Activated naive CD8-positive, alpha-beta T cell treated with anti-CD3 and anti-CD28 coated beads, Interleukin-2, amount 10 ng/mL, durations not matched to agents 7 days and 5 days (primary cell): Measurements from ENCODE around the gene SON. TPM values are rescaled to one million over a fixed set of nuclear protein-coding genes. Genes with fewer than 3 reads are reported as not detected.
A peak's percentile ranks its signal among the peaks of the same experiment; 100 is the strongest.

Source experiments
- ATAC-seq: fragments of 150-1000 bp; cut with Tn5 transposase; one replicate; pipeline ENCODE4 v1.10.0; 2021; ENCODE audit warnings: low read depth, moderate library complexity
- POLR2A ChIA-PET: fragments of 350-600 bp; sonication (Branson Sonifier 250); formaldehyde crosslinking; loops from one replicate; lab custom pipeline; 2021; ENCODE audit warnings: antibody characterized with exemption; lab: Charles Lee
- DNase-seq: peaks from one replicate; pipeline ENCODE4 v3.0.0; 2021
- H3K27ac Mint-ChIP-seq: one replicate; pipeline ENCODE4 v1.8.0; 2022; ENCODE audit warnings: mild to moderate bottlenecking, mixed read lengths
- H3K27me3 Mint-ChIP-seq: one replicate; pipeline ENCODE4 v1.8.0; 2022; ENCODE audit warnings: mild to moderate bottlenecking, moderate library complexity, mixed read lengths
- H3K36me3 Mint-ChIP-seq: one replicate; pipeline ENCODE4 v1.8.0; 2021; ENCODE audit warnings: mild to moderate bottlenecking, mixed read lengths
- H3K4me1 Mint-ChIP-seq: one replicate; pipeline ENCODE4 v1.8.0; 2021; ENCODE audit warnings: mixed read lengths
- H3K4me3 Mint-ChIP-seq: one replicate; pipeline ENCODE4 v1.8.0; 2022; ENCODE audit warnings: mild to moderate bottlenecking, moderate library complexity, mixed read lengths
- H3K9me3 Mint-ChIP-seq: one replicate; pipeline ENCODE4 v1.8.0; 2021; ENCODE audit warnings: mixed read lengths
- total RNA-seq, 2 experiments: library from RNA; stranded (reverse); gene quantifications; one replicate each; pipeline ENCODE4 v1.2.3, GENCODE V29; 2021

Gene SON
- total RNA-seq, 2 experiments from 2014 or later = 357 to 376 TPM

GRCh38 chr21:33531007-33531406 is 11.8 kb upstream of the SON start:
- Mint-ChIP-seq H3K4me1 (no peaks in the 10 kb centered on the region), H3K27ac (no peak overlapping the region)
- POLR2A ChIA-PET = interaction anchor here (0.6 kb wide), 1 partner anchor 1030 kb away, joined by 5 read pairs; no protein-coding TSS in a partner anchor

DNA sequence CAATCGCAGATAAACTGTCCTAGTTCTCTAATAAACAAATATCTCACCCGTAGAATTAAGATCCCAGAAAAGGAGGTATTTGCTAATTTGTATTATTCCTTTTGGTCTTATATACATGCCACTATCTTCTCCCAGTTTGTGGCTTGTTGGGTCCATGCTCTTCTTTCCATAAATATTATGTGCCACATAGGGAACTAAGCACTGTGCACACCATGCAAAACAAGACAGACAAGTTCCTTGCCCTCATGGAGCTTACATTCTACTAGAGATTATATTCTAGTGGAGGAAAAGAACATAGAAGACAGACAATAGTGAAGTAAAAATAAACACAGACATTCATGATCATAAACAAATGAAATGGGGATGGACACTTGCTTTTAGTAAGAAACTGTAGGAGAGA is 5.6 kb upstream of the SON start:
- no peak for DNase-seq
- Mint-ChIP-seq H3K27me3 (no peaks in the 10 kb centered on the region), H3K27ac (no peak overlapping the region), H3K4me3 (no peak overlapping the region), H3K36me3 (peaks cover 34% of the 10 kb centered on the region), H3K9me3 (peaks cover 2% of the 10 kb centered on the region), H3K4me1 (peaks cover 24% of the 10 kb centered on the region)
- POLR2A ChIA-PET = interaction anchor here (0.9 kb wide), 1 partner anchor 57 kb away, joined by 7 read pairs; no protein-coding TSS in a partner anchor
- no peak for ATAC-seq

More at GRCh38 chr21:33531007-33531406, 11.8 kb upstream of the SON start:
- DNase-seq (no peak), ATAC-seq (no peak)
- H3K36me3 Mint-ChIP-seq = peaks cover 28% of the 10 kb centered on the region
- H3K4me3 Mint-ChIP-seq = no peak overlapping the region
- no peaks in the 10 kb centered on the region for H3K9me3 Mint-ChIP-seq
- H3K27me3 Mint-ChIP-seq = no peaks in the 10 kb centered on the region

- Mint-ChIP-seq H3K9me3 (peaks cover 2% of the 10 kb centered on the region), H3K27ac (no peak overlapping the region), H3K4me3 (no peak overlapping the region), H3K36me3 (peaks cover 31% of the 10 kb centered on the region), H3K27me3 (no peaks in the 10 kb centered on the region), H3K4me1 (peaks cover 31% of the 10 kb centered on the region)
- DNase-seq = no peak
- no peak for ATAC-seq
- POLR2A ChIA-PET = no interaction called here
These were observed 3.2 kb upstream of the SON start for GRCh38 chr21:33539616-33540015.

DNA sequence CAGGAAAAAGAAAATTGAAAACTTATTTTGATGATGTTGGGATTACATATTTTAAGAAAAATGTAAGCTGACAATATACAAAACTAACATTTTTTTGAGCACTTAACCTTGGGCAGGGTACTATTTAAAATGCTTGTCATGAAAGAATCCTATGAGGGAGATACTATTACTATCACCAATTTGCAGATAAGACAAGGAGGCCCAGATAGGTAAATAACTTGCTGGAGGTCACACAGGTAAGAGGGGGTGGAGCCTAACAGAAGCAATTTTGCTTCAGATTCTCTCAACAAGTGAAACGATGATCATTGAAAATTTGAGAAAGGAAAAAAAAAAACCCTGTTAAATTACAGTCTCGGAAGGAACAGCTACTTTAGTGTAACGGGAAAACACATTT is 2.1 kb upstream of the SON start:
- peaks cover 2% of the 10 kb centered on the region for H3K9me3 Mint-ChIP-seq
- ATAC-seq (no peak), DNase-seq (no peak)
- H3K4me3 Mint-ChIP-seq = peak overlapping the region; percentile 96
- POLR2A ChIA-PET = interaction anchor here (0.7 to 6.0 kb wide), 3 partner anchors 48 to 179 kb away, joined by 3 to 36 read pairs (median 33); partner anchors contain the start of genes DONSON and TMEM50B
- no peaks in the 10 kb centered on the region for H3K27me3 Mint-ChIP-seq
- H3K4me1 Mint-ChIP-seq = peaks cover 36% of the 10 kb centered on the region
- H3K36me3 Mint-ChIP-seq = peaks cover 30% of the 10 kb centered on the region
- H3K27ac Mint-ChIP-seq = peak overlapping the region; percentile 79

DNA sequence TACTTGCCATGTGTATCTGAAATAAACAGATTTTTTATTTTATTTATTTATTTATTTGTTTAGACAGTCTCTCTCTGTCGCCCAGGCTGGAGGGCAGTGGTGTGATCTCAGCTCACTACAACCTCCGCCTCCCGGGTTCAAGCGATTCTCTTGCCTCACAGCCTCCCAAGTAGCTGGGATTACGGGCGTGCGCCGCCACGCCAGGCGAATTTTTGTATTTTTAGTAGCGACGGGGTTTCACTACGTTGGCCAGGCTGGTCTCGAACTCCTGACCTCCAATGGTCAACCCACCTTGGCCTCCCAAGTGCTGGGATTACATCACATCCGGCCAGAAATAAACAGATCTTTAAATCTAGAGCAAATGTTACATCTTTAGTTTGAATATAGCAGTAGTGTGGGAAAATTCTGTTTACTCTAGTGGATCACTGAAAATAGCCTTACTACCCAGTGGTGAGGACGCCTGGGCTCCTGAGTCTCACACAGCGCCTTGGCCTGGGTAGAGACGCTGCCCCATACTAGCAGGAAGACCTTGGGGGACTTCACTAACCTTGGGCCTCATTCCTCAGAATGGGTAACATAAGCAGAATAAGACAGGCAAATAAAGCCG is 1.6 kb upstream of the SON start:
- Mint-ChIP-seq H3K4me1 (peaks cover 40% of the 10 kb centered on the region), H3K36me3 (peaks cover 30% of the 10 kb centered on the region), H3K27me3 (no peaks in the 10 kb centered on the region), H3K27ac (peak overlapping the region; percentile 99), H3K4me3 (peak overlapping the region; percentile 96), H3K9me3 (peaks cover 2% of the 10 kb centered on the region)
- ATAC-seq (no peak), DNase-seq (peak; percentile 33)
- POLR2A ChIA-PET = interaction anchor here (1.2 to 6.0 kb wide), 4 partner anchors 10 to 61 kb away, joined by 3 to 36 read pairs (median 20); partner anchors contain the start of genes DNAJC28, DONSON and TMEM50B

GRCh38 chr21:33541756-33542639 is 840 bp upstream of the SON start, which contains the start of gene GART:
Gene GART, minus strand, starts transcription at chr21:33542117. Its CDS starts 2,802 bp downstream, at chr21:33539315.
- H3K4me1 Mint-ChIP-seq = peaks cover 40% of the 10 kb centered on the region
- peaks cover 2% of the 10 kb centered on the region for H3K9me3 Mint-ChIP-seq
- peak within 1 kb of the TSS; percentile 99 for H3K27ac Mint-ChIP-seq
- H3K36me3 Mint-ChIP-seq = peaks cover 26% of the 10 kb centered on the region
- DNase-seq (peak; percentile 88), ATAC-seq (peak; percentile 54)
- H3K4me3 Mint-ChIP-seq = peak within 1 kb of the TSS; percentile 96
- H3K27me3 Mint-ChIP-seq = no peaks in the 10 kb centered on the region
- POLR2A ChIA-PET = interaction anchor here (0.6 to 6.0 kb wide), 9 partner anchors 10 to 765 kb away, joined by 3 to 36 read pairs (median 6); partner anchors contain the start of genes DNAJC28, DONSON and TMEM50B

DNA sequence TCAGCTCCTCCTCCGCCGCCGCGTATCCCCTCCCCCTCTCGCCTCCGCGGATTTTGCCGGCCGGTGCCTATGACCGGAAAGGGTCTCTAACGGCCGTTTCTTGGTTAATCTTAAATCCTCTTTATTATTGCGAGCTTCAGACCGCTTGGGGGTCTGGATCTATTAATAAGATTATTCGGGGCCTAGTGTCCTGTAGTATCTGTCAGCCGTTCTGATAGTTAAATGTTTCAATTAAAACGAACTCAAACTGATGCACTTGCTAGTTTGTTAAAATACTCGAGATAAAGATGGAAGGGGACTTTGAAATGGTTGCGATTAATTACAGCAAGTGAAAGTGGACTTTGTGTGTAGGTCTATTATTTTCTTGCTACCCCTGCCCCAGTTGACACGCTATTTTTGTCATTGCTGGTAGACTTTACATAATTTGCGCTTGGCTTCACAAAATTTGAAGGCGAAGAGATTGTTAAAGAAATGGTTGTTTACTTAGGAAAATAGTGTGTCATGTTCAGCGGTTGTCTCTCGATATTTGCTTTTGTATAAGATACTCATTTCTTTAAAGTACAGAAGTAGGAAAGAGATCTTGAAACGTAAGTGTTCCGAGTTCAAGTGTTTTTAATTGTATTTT is 779 bp downstream of the SON start:
- Mint-ChIP-seq H3K36me3 (peaks cover 18% of the 10 kb centered on the region), H3K27me3 (no peaks in the 10 kb centered on the region), H3K27ac (peak overlapping the region; percentile 99), H3K4me1 (peaks cover 40% of the 10 kb centered on the region), H3K4me3 (peak overlapping the region; percentile 96), H3K9me3 (no peaks in the 10 kb centered on the region)
- ATAC-seq = no peak
- peak; percentile 80 for DNase-seq
- POLR2A ChIA-PET = interaction anchor here (0.5 to 6.0 kb wide), 12 partner anchors 8 to 772 kb away, joined by 3 to 36 read pairs (median 4); partner anchors contain the start of genes DNAJC28, DONSON, IL10RB and PAXBP1

DNA sequence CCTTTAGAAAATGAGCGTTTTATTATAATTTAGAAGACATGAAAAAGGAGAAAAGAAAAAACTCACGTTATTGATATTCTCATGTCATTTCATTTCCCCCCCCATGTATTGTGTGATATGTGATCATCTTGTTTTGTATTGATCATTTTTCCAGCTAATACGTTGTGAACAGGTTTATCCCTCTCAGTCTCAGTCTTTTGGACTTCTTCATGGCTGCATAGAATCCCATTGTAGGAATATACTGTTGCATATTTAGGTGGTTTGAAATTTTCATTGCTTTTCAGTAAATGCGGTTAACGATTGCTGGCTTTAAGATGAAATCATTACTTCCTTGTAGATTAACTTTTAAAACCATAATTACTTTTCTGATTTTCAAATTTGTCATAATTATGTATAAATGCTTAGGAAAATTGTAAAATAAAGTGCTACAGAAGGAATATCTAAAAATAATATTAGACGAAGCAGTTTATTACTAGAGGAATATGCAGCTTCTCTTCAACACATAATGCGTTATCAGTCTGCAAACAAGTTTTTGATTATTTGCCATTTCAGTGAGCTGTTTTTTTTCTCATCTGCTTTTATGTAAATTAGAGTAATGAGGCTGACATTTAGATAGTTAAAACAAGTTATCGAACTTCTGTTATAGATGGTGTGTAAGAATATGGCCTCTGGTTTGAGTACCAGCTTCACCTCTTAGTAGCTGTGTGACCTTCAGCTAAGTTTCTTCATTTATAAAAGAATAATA is 1.8 kb downstream of the SON start:
- peaks cover 21% of the 10 kb centered on the region for H3K36me3 Mint-ChIP-seq

GRCh38 chr21:33546086-33546485 is 3.2 kb downstream of the SON start:
- Mint-ChIP-seq H3K9me3 (no peaks in the 10 kb centered on the region), H3K27me3 (no peaks in the 10 kb centered on the region), H3K27ac (no peak overlapping the region), H3K4me3 (peak overlapping the region; percentile 64), H3K36me3 (peaks cover 27% of the 10 kb centered on the region), H3K4me1 (peaks cover 24% of the 10 kb centered on the region)
- POLR2A ChIA-PET = interaction anchor here (6.0 kb wide), 1 partner anchor 43 kb away, joined by 36 read pairs; the partner anchor contains the start of gene DONSON
- ATAC-seq = no peak
- no peak for DNase-seq

More for the DNA sequence above, 1.8 kb downstream of the SON start:
- POLR2A ChIA-PET = interaction anchor here (0.6 to 6.0 kb wide), 5 partner anchors 29 to 773 kb away, joined by 3 to 36 read pairs (median 6); partner anchors contain the start of genes DONSON, IL10RB, PAXBP1 and TMEM50B
- Mint-ChIP-seq H3K27me3 (no peaks in the 10 kb centered on the region), H3K4me1 (peaks cover 35% of the 10 kb centered on the region), H3K27ac (peak overlapping the region; percentile 99), H3K4me3 (peak overlapping the region; percentile 96), H3K9me3 (no peaks in the 10 kb centered on the region)
- no peak for ATAC-seq
- no peak for DNase-seq

DNA sequence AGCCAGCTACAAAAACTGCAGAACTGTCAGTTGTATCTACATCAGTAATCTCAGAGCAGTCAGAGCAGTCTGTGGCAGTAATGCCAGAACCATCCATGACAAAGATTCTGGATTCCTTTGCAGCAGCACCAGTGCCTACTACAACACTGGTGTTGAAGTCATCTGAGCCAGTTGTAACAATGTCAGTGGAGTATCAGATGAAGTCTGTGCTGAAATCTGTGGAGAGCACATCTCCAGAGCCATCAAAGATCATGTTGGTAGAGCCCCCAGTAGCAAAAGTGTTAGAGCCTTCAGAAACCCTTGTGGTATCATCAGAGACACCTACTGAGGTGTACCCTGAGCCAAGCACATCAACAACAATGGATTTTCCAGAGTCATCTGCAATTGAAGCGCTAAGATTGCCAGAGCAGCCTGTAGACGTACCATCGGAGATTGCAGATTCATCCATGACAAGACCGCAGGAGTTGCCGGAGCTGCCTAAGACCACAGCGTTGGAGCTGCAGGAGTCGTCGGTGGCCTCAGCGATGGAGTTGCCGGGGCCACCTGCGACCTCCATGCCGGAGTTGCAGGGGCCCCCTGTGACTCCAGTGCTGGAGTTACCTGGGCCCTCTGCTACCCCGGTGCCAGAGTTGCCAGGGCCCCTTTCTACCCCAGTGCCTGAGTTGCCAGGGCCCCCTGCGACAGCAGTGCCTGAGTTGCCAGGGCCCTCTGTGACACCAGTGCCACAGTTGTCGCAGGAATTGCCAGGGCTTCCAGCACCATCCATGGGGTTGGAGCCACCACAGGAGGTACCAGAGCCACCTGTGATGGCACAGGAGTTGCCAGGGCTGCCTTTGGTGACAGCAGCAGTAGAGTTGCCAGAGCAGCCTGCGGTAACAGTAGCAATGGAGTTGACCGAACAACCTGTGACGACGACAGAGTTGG is 7.3 kb downstream of the SON start:
- POLR2A ChIA-PET = no interaction called here
- ATAC-seq = no peak
- peaks cover 19% of the 10 kb centered on the region for H3K4me1 Mint-ChIP-seq
- no peak for DNase-seq
- H3K36me3 Mint-ChIP-seq = peaks cover 49% of the 10 kb centered on the region
- no peak overlapping the region for H3K27ac Mint-ChIP-seq
- no peak overlapping the region for H3K4me3 Mint-ChIP-seq
- no peaks in the 10 kb centered on the region for H3K27me3 Mint-ChIP-seq
- H3K9me3 Mint-ChIP-seq = no peaks in the 10 kb centered on the region
